ENCODE measurements around the gene ZNF85.
"Not testable (repeated sequence)": the region's sequence is repeated elsewhere in the genome, so short reads cannot be mapped to it uniquely, and the experiment has no call there.

ZNF85 gene
- 1.4 to 11.3 (median 5.2) reads per million in 17 experiments for total RNA-seq

GRCh38 chr19:20923077-20923871, at the start of gene ZNF85:
Gene ZNF85 (plus strand): TSS chr19:20923251. CDS start chr19:20923401, 150 bp downstream.
- DNase-seq = peak; percentile 88 to 93 (median 90)

GRCh38 chr19:20879501-20879900, 43.5 kb upstream of the ZNF85 start:
- DNase-seq = no peak

- DNase-seq = no peak
Measured at GRCh38 chr19:20912973-20913372, 10.1 kb upstream of the ZNF85 start.

GRCh38 chr19:20925481-20925880, 2.4 kb downstream of the ZNF85 start:
- DNase-seq = no peak

- DNase-seq = no peak
Measured at GRCh38 chr19:20926796-20927195, 3.7 kb downstream of the ZNF85 start.

- no peak for DNase-seq
Measured at GRCh38 chr19:20928371-20928770, 5.3 kb downstream of the ZNF85 start.

GRCh38 chr19:20936322-20936947, 13.4 kb downstream of the ZNF85 start:
- DNase-seq = not testable (repeated sequence)

GRCh38 chr19:20952561-20953095, 29.6 kb downstream of the ZNF85 start:
- not testable (repeated sequence) for DNase-seq

GRCh38 chr19:20964798-20965197, 41.7 kb downstream of the ZNF85 start:
- DNase-seq = no peak

- no peak for DNase-seq
Measured at GRCh38 chr19:20968092-20968491, 45.0 kb downstream of the ZNF85 start.

- DNase-seq = no peak
Measured at GRCh38 chr19:20969498-20969897, 46.4 kb downstream of the ZNF85 start.

GRCh38 chr19:20969898-20970297, 46.8 kb downstream of the ZNF85 start:
- no peak for DNase-seq

- DNase-seq = not testable (repeated sequence)
Measured at GRCh38 chr19:20992788-20993187, 69.7 kb downstream of the ZNF85 start.

GRCh38 chr19:20999731-21000352, 76.8 kb downstream of the ZNF85 start:
- DNase-seq = peak; percentile 58 to 81 (median 74)

Measured in suppressor macrophage (primary cell).